ENCODE measurements around the gene PCNA. TPM values are rescaled to one million over a fixed set of nuclear protein-coding genes. Genes with fewer than 3 reads are reported as not detected.

The PCNA gene
- total RNA-seq, 4 donors from 2014 or later, result 43.0 to 112 (median 59.6) TPM

DNA sequence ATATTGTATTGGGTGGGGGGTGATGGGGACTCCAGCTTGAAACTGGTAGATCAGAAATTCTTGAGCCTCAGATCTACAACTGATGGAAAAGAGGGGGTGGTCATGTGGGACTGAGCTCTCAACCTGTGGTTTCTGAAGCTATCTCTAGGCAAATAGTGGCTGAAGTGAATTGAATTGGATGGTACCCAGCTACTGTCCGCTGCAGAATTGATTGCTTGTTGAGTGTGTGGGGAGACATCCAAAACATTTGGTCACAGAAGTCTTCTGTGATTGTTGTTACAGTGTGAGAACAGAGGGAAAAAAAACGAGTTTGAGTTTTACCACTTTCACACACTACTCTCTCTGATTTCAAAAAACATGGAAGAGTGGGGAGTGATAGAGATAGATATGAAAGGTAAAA, 21.9 kb upstream of the PCNA start:
- H3K4me3 ChIP-seq, result no peak overlapping the region
- no peaks in the 10 kb centered on the region for H3K27me3 ChIP-seq
- no peaks in the 10 kb centered on the region for H3K36me3 ChIP-seq
- no peak for DNase-seq
- H3K27ac ChIP-seq, result no peak overlapping the region
- TF ChIP-seq, protein P1, sequence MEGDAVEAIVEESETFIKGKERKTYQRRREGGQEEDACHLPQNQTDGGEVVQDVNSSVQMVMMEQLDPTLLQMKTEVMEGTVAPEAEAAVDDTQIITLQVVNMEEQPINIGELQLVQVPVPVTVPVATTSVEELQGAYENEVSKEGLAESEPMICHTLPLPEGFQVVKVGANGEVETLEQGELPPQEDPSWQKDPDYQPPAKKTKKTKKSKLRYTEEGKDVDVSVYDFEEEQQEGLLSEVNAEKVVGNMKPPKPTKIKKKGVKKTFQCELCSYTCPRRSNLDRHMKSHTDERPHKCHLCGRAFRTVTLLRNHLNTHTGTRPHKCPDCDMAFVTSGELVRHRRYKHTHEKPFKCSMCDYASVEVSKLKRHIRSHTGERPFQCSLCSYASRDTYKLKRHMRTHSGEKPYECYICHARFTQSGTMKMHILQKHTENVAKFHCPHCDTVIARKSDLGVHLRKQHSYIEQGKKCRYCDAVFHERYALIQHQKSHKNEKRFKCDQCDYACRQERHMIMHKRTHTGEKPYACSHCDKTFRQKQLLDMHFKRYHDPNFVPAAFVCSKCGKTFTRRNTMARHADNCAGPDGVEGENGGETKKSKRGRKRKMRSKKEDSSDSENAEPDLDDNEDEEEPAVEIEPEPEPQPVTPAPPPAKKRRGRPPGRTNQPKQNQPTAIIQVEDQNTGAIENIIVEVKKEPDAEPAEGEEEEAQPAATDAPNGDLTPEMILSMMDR (IDR thresholded peaks at IDR 0.05), result no peak
- TF ChIP-seq POLR2A (IDR thresholded peaks at IDR 0.05), result no peak
- no peaks in the 10 kb centered on the region for H3K9me3 ChIP-seq
- no peaks in the 10 kb centered on the region for H3K4me1 ChIP-seq
- intact Hi-C loops (cut with DNase I; ENCODE audit: low total_unique reads), result no loop called here

DNA sequence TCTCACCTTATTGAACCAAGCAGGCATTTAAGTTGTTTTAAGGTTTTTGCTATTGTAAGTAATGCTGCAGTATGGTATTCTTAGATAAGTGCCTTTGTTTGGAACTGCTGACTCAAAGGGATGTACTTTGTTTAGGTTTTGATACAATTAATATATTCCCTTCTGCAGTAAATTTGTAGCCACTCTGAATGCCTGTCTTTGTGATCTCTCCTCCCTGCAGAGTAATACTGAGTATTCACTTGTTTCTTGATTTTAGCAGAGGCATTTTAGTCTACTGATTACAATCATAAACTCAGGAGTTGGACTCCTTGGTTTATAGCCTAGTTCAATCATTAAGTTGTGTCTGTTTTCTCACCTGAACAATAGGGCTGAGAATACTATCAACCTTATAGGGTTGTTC, 20.4 kb upstream of the PCNA start:
- no peak overlapping the region for H3K4me3 ChIP-seq
- H3K27me3 ChIP-seq, result no peaks in the 10 kb centered on the region
- H3K4me1 ChIP-seq, result peaks cover 2% of the 10 kb centered on the region in 2 donors
- H3K9me3 ChIP-seq, result no peaks in the 10 kb centered on the region
- intact Hi-C loops (cut with DNase I; ENCODE audit: low total_unique reads), result no loop called here
- no peak for DNase-seq
- TF ChIP-seq POLR2A (IDR thresholded peaks at IDR 0.05), result no peak
- TF ChIP-seq, protein P1 (IDR thresholded peaks at IDR 0.05), result no peak
- H3K36me3 ChIP-seq, result no peaks in the 10 kb centered on the region
- no peak overlapping the region for H3K27ac ChIP-seq

DNA sequence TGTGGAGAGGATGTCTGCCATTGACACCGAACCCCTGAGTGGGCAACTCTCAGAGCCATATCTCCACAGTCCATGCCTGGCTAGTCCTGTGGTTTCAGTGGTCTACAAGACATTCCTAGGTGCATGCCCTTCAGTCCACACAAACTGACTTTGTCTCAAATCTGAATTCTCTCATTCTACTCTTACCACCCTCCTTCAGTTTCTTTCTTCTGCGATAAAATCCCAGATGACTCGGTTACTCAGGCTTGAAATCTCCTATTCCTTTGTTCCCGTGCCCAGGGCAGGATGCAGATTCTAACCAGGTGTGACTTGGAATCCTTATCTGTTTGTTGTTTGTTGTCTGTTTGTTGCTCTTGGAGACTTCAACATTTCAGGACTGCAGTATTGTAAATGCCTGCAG, 16.3 kb upstream of the PCNA start:
- Histone ChIP-seq H3K4me1 (peaks cover 6 to 9% of the 10 kb centered on the region in 2 donors), H3K4me3 (no peak overlapping the region), H3K27ac (peak overlapping the region in 1 of 2 donors; percentile 4), H3K9me3 (no peaks in the 10 kb centered on the region), H3K27me3 (no peaks in the 10 kb centered on the region), H3K36me3 (no peaks in the 10 kb centered on the region)
- DNase-seq, result no peak
- no peak for TF ChIP-seq POLR2A (IDR thresholded peaks at IDR 0.05)
- TF ChIP-seq, protein P1 (IDR thresholded peaks at IDR 0.05), result no peak
- intact Hi-C loops (cut with DNase I; ENCODE audit: low total_unique reads), result no loop called here

GRCh38 chr20:5135363-5136012, 15.7 kb upstream of the PCNA start:
- no peak for DNase-seq
- intact Hi-C loops (cut with DNase I; ENCODE audit: low total_unique reads), result no loop called here
- Histone ChIP-seq H3K27me3 (no peaks in the 10 kb centered on the region), H3K36me3 (no peaks in the 10 kb centered on the region), H3K27ac (peak overlapping the region in 1 of 2 donors; percentile 4), H3K4me3 (no peak overlapping the region), H3K9me3 (no peaks in the 10 kb centered on the region), H3K4me1 (peaks cover 6 to 9% of the 10 kb centered on the region in 2 donors)
- no peak for TF ChIP-seq POLR2A (IDR thresholded peaks at IDR 0.05)
- TF ChIP-seq, protein P1 (IDR thresholded peaks at IDR 0.05), result no peak

DNA sequence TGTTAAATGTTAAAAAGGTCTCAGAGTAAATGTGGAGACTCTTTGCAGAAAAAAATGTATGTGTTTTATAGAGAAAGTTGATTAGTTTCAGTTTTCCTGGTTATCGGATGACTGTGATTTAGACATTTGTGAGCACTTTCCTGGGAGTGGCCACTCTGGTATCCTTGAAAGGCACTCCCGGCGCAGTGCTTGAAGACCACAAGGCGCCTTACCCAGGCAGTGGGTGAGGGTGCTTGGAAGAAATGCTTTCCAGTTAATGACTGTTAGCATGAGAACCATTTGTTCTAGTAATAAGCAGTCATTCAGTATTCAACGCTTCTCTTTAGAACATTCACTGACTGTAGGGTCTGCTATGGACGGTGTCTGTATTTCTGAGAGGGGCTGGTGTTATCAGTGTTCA, 14.2 kb upstream of the PCNA start:
- Histone ChIP-seq H3K4me3 (no peak overlapping the region), H3K36me3 (no peaks in the 10 kb centered on the region), H3K9me3 (no peaks in the 10 kb centered on the region), H3K27me3 (no peaks in the 10 kb centered on the region), H3K4me1 (peaks cover 6 to 9% of the 10 kb centered on the region in 2 donors), H3K27ac (no peak overlapping the region)
- no peak for DNase-seq
- intact Hi-C loops (cut with DNase I; ENCODE audit: low total_unique reads), result no loop called here
- no peak for TF ChIP-seq POLR2A (IDR thresholded peaks at IDR 0.05)
- TF ChIP-seq, protein P1 (IDR thresholded peaks at IDR 0.05), result no peak

Data from uterus (tissue), 4 donors.